Ectodermal cell (in vitro differentiated cells): ENCODE data around the gene GBX1.

Source experiments
- H3K27ac ChIP-seq: 2 replicates; pipeline ENCODE4 v1.7.0; 2013; ENCODE audit warnings: mild to moderate bottlenecking, low read depth, low read length; ENCODE audit not compliant: insufficient read depth, poor library complexity, severe bottlenecking
- H3K27me3 ChIP-seq: 2 replicates; pipeline ENCODE4 v1.7.0; 2013; ENCODE audit warnings: mild to moderate bottlenecking, low read length; ENCODE audit not compliant: insufficient read depth, control insufficient read depth, poor library complexity, severe bottlenecking
- H3K36me3 ChIP-seq: one replicate; pipeline ENCODE4 v1.7.0; 2013; ENCODE audit warnings: low read length; ENCODE audit not compliant: control insufficient read depth, insufficient read depth
- H3K4me1 ChIP-seq: one replicate; pipeline ENCODE4 v1.7.0; 2013; ENCODE audit warnings: low read length; ENCODE audit not compliant: control insufficient read depth, insufficient read depth
- H3K4me3 ChIP-seq: 2 replicates; pipeline ENCODE4 v1.7.0; 2013; ENCODE audit warnings: low read depth, low read length, control low read depth; ENCODE audit not compliant: insufficient read depth
- H3K9me3 ChIP-seq: 2 replicates; pipeline ENCODE4 v1.7.0; 2013; ENCODE audit warnings: mild to moderate bottlenecking, low read length, moderate library complexity; ENCODE audit not compliant: control insufficient read depth
- WGBS, 2 experiments: methylation state at CpG; one replicate each; pipeline ENCODE4 v1.1.7; 2013; ENCODE audit warnings: missing lambda C conversion rate in 2 of 2; 5-methylcytosine and 5-hydroxymethylcytosine counted together

GBX1 gene

DNA sequence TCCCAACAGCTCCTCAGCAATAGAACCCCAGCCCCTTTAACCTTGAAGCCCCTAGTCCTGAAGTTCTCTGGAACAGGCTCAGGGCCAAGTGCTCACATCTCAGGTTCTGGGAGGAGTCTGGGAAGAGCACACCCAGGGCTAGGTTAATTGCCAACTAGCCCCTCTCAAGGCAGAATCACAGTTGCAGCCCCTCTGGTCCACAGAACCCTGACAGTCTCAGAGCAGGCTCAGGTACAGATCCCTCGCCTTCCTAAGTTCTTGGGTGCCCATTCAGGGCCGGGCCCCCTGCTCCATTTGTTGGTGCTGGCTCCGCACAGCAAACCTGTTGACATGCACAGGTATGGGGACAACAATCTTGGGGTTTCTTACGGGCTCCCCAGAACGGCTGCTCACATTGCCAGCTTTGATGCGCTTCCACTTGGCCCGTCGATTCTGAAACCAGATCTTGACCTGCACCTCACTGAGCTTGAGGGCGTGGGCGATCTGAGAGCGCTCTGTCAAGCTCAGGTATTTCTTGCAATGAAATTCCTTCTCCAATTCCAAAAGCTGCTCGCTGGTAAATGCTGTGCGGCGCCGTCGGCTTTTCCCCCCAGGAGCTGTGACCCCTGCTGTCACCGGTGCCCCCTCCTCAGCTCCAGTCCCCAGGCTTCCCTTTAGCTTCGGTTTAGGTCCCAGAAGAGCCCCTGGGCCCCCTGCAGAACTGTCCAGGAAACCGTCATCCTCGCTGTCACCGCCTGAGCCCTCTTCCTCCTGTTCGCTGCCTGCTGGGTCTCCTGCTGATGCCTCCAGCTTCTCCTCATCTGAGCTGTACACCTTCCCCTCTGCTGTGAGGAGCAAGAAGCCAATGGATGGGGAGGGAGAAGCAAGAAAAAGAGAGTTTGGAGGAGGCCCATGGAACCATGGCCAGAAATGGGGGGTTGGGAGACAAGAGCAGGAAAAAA, 18.9 kb downstream of the GBX1 start:
- Histone ChIP-seq H3K27ac (no peak overlapping the region), H3K4me3 (no peak overlapping the region), H3K9me3 (no peaks in the 10 kb centered on the region), H3K4me1 (peaks cover 5% of the 10 kb centered on the region), H3K36me3 (peaks cover 10% of the 10 kb centered on the region), H3K27me3 (no peaks in the 10 kb centered on the region)
- 85% methylated on average over 22 of the region's 22 CpGs for WGBS, 2 experiments

DNA sequence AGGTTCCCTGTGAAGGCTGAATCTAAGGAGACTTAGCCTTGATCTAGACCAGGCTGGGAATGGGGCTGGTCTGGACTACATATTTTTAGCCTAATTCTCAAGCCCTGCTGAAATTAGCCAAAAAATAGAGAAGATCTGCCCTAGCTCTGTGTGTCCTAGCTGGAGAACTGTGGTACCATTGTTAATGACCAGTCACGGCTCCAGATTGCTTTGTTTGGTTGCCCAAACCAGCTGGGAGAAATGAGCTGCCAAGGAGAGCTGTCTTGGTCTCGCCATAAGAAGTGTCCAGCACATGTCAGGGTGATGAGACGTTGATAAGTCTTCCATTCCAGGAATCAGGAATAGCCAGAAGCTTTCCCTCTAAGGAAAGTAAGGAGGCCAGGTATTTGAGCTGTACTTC, 20.7 kb downstream of the GBX1 start:
- H3K36me3 ChIP-seq: peaks cover 12% of the 10 kb centered on the region
- no peak overlapping the region for H3K4me3 ChIP-seq
- H3K27me3 ChIP-seq: no peaks in the 10 kb centered on the region
- peaks cover 18% of the 10 kb centered on the region for H3K4me1 ChIP-seq
- no peaks in the 10 kb centered on the region for H3K9me3 ChIP-seq
- no peak overlapping the region for H3K27ac ChIP-seq
- 94% methylated on average over 3 of the region's 3 CpGs for WGBS, 2 experiments

DNA sequence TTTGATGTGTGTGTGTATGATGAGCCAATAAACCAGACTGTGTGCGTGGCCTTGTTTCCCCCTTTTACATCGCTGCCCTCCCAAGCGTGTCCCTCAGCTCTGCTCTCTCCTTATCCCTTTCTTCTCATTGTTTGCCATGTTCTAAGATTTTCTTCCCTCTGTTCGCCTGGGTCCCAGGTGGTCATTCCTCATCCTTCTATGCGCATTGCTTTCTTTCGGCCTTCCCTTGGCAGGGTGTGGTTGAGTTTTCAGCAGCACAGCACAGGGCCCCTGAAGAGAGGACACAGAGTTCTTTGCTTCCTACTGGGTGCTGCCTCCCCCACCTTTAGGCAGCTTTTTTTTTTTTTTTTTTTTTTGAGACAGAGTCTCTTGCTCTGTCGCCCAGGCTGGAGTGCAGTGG, 23.1 kb downstream of the GBX1 start:
- no peak overlapping the region for H3K27ac ChIP-seq
- H3K4me3 ChIP-seq: no peak overlapping the region
- H3K27me3 ChIP-seq: no peaks in the 10 kb centered on the region
- peaks cover 27% of the 10 kb centered on the region for H3K4me1 ChIP-seq
- WGBS, 2 experiments: 90% methylated on average over 7 of the region's 7 CpGs
- peaks cover 12% of the 10 kb centered on the region for H3K36me3 ChIP-seq
- H3K9me3 ChIP-seq: no peaks in the 10 kb centered on the region

DNA sequence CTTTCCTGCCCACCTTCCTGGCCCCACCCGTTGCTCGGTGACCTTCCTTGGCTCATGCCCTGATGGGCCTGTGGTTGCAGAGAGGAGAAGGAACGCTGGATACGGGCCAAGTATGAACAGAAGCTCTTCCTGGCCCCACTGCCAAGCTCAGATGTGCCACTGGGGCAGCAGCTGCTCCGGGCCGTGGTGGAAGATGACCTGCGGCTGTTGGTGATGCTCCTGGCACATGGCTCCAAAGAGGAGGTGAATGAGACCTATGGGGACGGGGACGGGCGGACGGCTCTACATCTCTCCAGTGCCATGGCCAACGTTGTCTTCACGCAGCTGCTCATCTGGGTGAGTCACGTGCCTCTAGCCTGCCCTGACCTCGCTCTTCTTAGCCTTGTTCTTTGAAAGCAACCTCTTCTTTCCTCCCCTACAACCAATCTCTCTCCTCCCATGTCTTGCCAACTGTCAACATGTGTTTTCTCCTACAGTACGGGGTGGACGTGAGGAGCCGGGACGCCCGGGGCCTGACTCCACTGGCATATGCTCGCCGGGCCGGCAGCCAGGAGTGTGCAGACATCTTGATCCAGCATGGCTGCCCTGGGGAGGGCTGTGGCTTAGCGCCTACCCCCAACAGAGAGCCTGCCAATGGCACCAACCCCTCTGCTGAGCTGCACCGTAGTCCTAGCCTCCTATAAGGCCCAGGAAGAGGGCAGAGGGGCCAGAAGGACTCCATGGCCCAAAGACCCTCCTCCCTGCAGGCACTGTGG, 24.1 kb downstream of the GBX1 start:
- Histone ChIP-seq H3K27ac (no peak overlapping the region), H3K36me3 (peaks cover 12% of the 10 kb centered on the region), H3K9me3 (no peaks in the 10 kb centered on the region), H3K27me3 (no peaks in the 10 kb centered on the region), H3K4me1 (peaks cover 36% of the 10 kb centered on the region), H3K4me3 (no peak overlapping the region)
- 95% methylated on average over 25 of the region's 25 CpGs for WGBS, 2 experiments

DNA sequence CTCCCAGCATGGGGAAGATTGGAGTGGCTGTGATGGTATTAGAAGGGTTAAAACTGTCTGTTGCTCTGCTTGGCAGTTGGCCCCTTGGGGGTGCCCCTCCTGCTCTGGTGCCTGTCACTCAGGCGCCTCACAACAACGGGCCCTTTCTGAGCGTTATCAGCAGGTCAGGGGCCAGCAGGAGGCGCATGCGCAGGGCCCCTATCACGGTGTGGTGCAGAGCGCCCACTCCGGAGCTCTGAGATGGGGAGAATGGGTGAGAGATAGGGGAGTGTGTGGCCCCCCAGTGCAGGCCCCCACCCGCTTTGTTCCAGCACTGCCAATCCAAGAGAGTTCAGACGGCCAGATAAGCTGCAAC, 24.8 kb downstream of the GBX1 start:
- no peaks in the 10 kb centered on the region for H3K9me3 ChIP-seq

DNA sequence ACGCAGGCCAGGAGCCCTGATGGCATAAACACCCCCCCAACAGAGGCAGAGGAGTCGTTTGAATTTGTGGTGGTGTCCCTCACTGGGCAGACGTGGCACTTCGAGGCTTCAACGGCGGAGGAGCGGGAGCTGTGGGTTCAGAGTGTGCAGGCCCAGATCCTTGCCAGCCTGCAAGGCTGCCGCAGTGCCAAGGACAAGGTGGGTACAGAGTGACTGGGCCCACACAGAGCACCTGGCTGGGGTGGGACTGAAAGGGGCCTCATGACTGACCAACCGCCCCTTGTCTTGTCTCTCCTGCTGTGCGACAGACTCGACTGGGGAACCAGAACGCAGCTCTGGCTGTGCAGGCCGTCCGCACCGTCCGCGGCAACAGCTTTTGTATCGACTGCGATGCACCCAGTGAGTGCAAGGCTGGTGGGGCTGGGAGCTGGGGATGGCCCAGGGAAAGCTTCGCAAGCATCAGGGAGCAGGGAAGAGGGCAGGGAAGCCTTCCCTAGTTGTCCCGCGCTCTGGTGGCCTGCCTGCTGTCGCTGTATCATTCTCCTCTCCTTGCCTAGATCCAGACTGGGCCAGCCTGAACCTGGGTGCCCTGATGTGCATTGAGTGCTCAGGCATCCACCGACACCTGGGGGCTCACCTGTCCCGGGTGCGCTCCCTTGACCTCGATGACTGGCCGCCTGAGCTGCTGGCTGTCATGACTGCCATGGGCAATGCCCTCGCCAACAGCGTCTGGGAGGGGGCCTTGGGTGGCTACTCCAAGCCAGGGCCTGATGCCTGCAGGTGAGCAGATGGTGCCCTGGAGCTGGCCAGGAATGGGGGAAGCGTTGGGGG, 25.4 kb downstream of the GBX1 start:
- Histone ChIP-seq H3K9me3 (no peaks in the 10 kb centered on the region), H3K27me3 (no peaks in the 10 kb centered on the region), H3K4me1 (peaks cover 49% of the 10 kb centered on the region), H3K4me3 (no peak overlapping the region), H3K36me3 (peaks cover 12% of the 10 kb centered on the region), H3K27ac (no peak overlapping the region)
- WGBS, 2 experiments: 89 to 90% methylated on average over 31 of the region's 31 CpGs

More for the DNA sequence above, 24.8 kb downstream of the GBX1 start:
- H3K4me1 ChIP-seq: peaks cover 43% of the 10 kb centered on the region
- H3K27me3 ChIP-seq: no peaks in the 10 kb centered on the region
- 37 to 42% methylated on average over 10 of the region's 10 CpGs for WGBS, 2 experiments
- H3K4me3 ChIP-seq: no peak overlapping the region
- no peak overlapping the region for H3K27ac ChIP-seq
- H3K36me3 ChIP-seq: peaks cover 12% of the 10 kb centered on the region

DNA sequence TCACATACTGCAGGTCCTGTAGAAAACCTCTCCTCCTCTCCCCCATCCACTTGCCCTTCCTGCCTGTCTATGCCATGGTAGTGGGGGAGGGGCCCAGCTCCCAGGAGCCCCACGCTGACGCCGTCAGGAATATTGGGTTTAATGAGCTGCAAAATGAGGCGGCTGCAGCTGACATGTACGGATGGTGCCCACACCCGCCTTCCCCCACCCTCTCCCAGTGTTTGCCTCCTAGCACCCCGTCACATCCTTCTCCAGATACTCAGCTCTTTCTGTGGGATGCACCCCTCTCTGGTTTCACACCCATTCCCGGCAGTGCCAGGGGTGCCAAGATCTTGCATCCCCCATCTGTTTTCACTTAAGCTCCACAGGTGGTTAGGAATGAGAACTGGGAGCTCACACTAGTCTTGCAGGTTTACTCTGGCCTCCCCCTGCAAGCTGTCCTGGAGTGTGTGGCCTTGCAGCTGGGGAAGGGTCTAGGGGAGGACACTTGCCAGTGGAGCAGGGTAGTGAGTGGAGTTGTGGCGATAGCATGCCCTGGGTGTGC, 26.1 kb downstream of the GBX1 start:
- no peaks in the 10 kb centered on the region for H3K27me3 ChIP-seq
- 84% methylated on average over 9 of the region's 9 CpGs for WGBS, 2 experiments
- H3K4me3 ChIP-seq: no peak overlapping the region
- H3K4me1 ChIP-seq: peaks cover 53% of the 10 kb centered on the region
- H3K27ac ChIP-seq: no peak overlapping the region
- peaks cover 12% of the 10 kb centered on the region for H3K36me3 ChIP-seq
- no peaks in the 10 kb centered on the region for H3K9me3 ChIP-seq

DNA sequence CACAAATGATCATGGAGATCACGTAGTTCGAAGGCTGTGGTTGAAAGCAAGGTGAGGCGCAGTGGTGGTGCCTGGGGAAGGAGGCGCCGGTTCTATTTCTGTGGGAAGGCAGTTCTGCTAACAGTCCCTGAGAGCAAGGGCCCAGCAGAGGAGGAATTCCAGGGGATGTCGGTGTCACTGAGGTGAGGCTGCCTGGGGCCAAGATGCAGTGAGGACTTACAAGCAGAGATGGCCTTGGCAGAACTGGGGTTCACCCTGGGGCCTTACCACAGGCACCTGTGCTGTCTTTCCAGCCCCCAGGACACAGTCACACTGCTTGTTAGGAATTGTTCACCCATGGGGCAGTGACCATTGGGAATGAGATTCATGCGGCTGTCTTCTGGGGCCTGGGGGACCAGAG, 26.7 kb downstream of the GBX1 start:
- Histone ChIP-seq H3K27me3 (no peaks in the 10 kb centered on the region), H3K36me3 (peaks cover 17% of the 10 kb centered on the region), H3K4me3 (no peak overlapping the region), H3K4me1 (peaks cover 53% of the 10 kb centered on the region), H3K27ac (no peak overlapping the region), H3K9me3 (no peaks in the 10 kb centered on the region)
- 94% methylated on average over 7 of the region's 7 CpGs for WGBS, 2 experiments

DNA sequence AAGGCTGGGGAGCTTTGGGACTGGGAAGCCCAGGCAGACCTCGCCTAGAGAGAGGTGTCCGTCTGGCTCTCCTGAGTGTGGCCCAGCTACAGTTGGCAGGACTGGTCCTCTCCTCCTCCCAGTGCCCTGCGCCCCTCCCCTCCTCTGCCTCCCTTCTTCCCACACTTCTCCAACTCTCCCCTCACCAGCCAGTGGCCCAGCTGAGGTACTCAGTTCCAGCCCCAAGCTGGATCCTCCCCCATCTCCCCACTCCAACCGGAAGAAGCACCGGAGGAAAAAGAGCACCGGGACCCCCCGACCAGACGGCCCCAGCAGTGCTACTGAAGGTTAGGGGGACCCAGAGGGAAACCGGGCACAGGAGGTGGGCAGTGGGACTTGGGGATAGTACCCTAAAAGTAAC, 27.7 kb downstream of the GBX1 start:
- peaks cover 15% of the 10 kb centered on the region for H3K36me3 ChIP-seq
- H3K27me3 ChIP-seq: no peaks in the 10 kb centered on the region
- H3K4me1 ChIP-seq: peaks cover 53% of the 10 kb centered on the region
- H3K4me3 ChIP-seq: no peak overlapping the region
- no peaks in the 10 kb centered on the region for H3K9me3 ChIP-seq
- no peak overlapping the region for H3K27ac ChIP-seq
- WGBS, 2 experiments: 93 to 95% methylated on average over 9 of the region's 9 CpGs
